ENCODE results near the gene UQCC2. TPM values are rescaled to one million over a fixed set of nuclear protein-coding genes. Genes with fewer than 3 reads are reported as not detected.

Gene UQCC2
- total RNA-seq, 2 experiments from 2014 or later = 70.7 to 75.3 TPM

- Mint-ChIP-seq H3K27me3 (no peaks in the 10 kb centered on the region), H3K9me3 (no peaks in the 10 kb centered on the region), H3K4me1 (peaks cover 41% of the 10 kb centered on the region), H3K27ac (no peak overlapping the region), H3K4me3 (no peak overlapping the region), H3K36me3 (ENCODE audit: low read depth) (peaks cover 81% of the 10 kb centered on the region)
- DNase-seq = no peak
- CTCF ChIA-PET = no interaction called here
- POLR2A ChIA-PET = no interaction called here
These were observed 24.2 kb downstream of the UQCC2 start for GRCh38 chr6:33686981-33687975.

GRCh38 chr6:33686225-33686924 lies 25.1 kb downstream of the UQCC2 start:
- H3K27ac Mint-ChIP-seq = peak overlapping the region; percentile 8
- peaks cover 36% of the 10 kb centered on the region for H3K4me1 Mint-ChIP-seq
- no peaks in the 10 kb centered on the region for H3K9me3 Mint-ChIP-seq
- H3K36me3 Mint-ChIP-seq (ENCODE audit: low read depth) = peaks cover 77% of the 10 kb centered on the region
- ChIA-PET POLR2A (interaction anchor here (1.1 kb wide), 1 partner anchor 8 kb away, joined by 4 read pairs; no protein-coding TSS in a partner anchor), CTCF (no interaction called here)
- H3K27me3 Mint-ChIP-seq = no peaks in the 10 kb centered on the region
- DNase-seq = no peak
- no peak overlapping the region for H3K4me3 Mint-ChIP-seq

GRCh38 chr6:33685411-33686224 lies 25.9 kb downstream of the UQCC2 start:
- H3K4me3 Mint-ChIP-seq = no peak overlapping the region
- DNase-seq = no peak
- H3K27ac Mint-ChIP-seq = no peak overlapping the region
- CTCF ChIA-PET = no interaction called here
- H3K27me3 Mint-ChIP-seq = no peaks in the 10 kb centered on the region
- no peaks in the 10 kb centered on the region for H3K9me3 Mint-ChIP-seq
- H3K36me3 Mint-ChIP-seq (ENCODE audit: low read depth) = peaks cover 77% of the 10 kb centered on the region
- POLR2A ChIA-PET = interaction anchor here (1.1 kb wide), 1 partner anchor 9 kb away, joined by 4 read pairs; no protein-coding TSS in a partner anchor
- H3K4me1 Mint-ChIP-seq = peaks cover 33% of the 10 kb centered on the region

GRCh38 chr6:33684983-33685382 lies 26.5 kb downstream of the UQCC2 start:
- Mint-ChIP-seq H3K36me3 (ENCODE audit: low read depth) (peaks cover 78% of the 10 kb centered on the region), H3K27ac (peak overlapping the region; percentile 51), H3K27me3 (no peaks in the 10 kb centered on the region), H3K4me1 (peaks cover 33% of the 10 kb centered on the region), H3K9me3 (no peaks in the 10 kb centered on the region), H3K4me3 (no peak overlapping the region)
- ChIA-PET CTCF (no interaction called here), POLR2A (interaction anchor here (2.1 kb wide), 1 partner anchor 16 kb away, joined by 11 read pairs; no protein-coding TSS in a partner anchor)
- no peak for DNase-seq

GRCh38 chr6:33684428-33684896 lies 27.0 kb downstream of the UQCC2 start:
- no peaks in the 10 kb centered on the region for H3K27me3 Mint-ChIP-seq
- H3K4me1 Mint-ChIP-seq = peaks cover 33% of the 10 kb centered on the region
- peaks cover 79% of the 10 kb centered on the region for H3K36me3 Mint-ChIP-seq (ENCODE audit: low read depth)
- DNase-seq = no peak
- POLR2A ChIA-PET = interaction anchor here (1.2 to 2.1 kb wide), 5 partner anchors 9 to 62 kb away, joined by 4 to 11 read pairs (median 5); no protein-coding TSS in a partner anchor
- no peak overlapping the region for H3K4me3 Mint-ChIP-seq
- CTCF ChIA-PET = interaction anchor here (0.6 to 2.2 kb wide), 2 partner anchors 16 to 249 kb away, joined by 3 to 16 read pairs; no protein-coding TSS in a partner anchor
- H3K27ac Mint-ChIP-seq = peak overlapping the region; percentile 75
- H3K9me3 Mint-ChIP-seq = no peaks in the 10 kb centered on the region

- ChIA-PET CTCF (interaction anchor here (0.6 to 2.2 kb wide), 7 partner anchors 13 to 249 kb away, joined by 3 to 16 read pairs (median 3); no protein-coding TSS in a partner anchor), POLR2A (interaction anchor here (1.1 to 2.1 kb wide), 9 partner anchors 9 to 258 kb away, joined by 3 to 11 read pairs (median 4); partner anchors contain the start of gene ITPR3)
- peaks cover 33% of the 10 kb centered on the region for H3K4me1 Mint-ChIP-seq
- H3K27me3 Mint-ChIP-seq = no peaks in the 10 kb centered on the region
- H3K4me3 Mint-ChIP-seq = no peak overlapping the region
- no peaks in the 10 kb centered on the region for H3K9me3 Mint-ChIP-seq
- no peak for DNase-seq
- H3K36me3 Mint-ChIP-seq (ENCODE audit: low read depth) = peaks cover 79% of the 10 kb centered on the region
- peak overlapping the region; percentile 75 for H3K27ac Mint-ChIP-seq
These were observed 27.7 kb downstream of the UQCC2 start for GRCh38 chr6:33683576-33684427.

- Mint-ChIP-seq H3K27me3 (no peaks in the 10 kb centered on the region), H3K9me3 (no peaks in the 10 kb centered on the region), H3K36me3 (ENCODE audit: low read depth) (peaks cover 80% of the 10 kb centered on the region), H3K27ac (peak overlapping the region; percentile 75), H3K4me3 (no peak overlapping the region), H3K4me1 (peaks cover 33% of the 10 kb centered on the region)
- ChIA-PET CTCF (interaction anchor here (0.7 to 2.2 kb wide), 7 partner anchors 14 to 98 kb away, joined by 3 to 16 read pairs (median 4); no protein-coding TSS in a partner anchor), POLR2A (interaction anchor here (1.1 to 2.1 kb wide), 8 partner anchors 10 to 257 kb away, joined by 3 to 11 read pairs (median 4); partner anchors contain the start of gene ITPR3)
- DNase-seq = peak; percentile 58
These were observed 28.4 kb downstream of the UQCC2 start for GRCh38 chr6:33683051-33683571.

GRCh38 chr6:33682341-33682740 lies 29.2 kb downstream of the UQCC2 start:
- POLR2A ChIA-PET = no interaction called here
- no peak overlapping the region for H3K4me3 Mint-ChIP-seq
- H3K4me1 Mint-ChIP-seq = peaks cover 33% of the 10 kb centered on the region
- no peaks in the 10 kb centered on the region for H3K27me3 Mint-ChIP-seq
- no peak for DNase-seq
- no peaks in the 10 kb centered on the region for H3K9me3 Mint-ChIP-seq
- peaks cover 84% of the 10 kb centered on the region for H3K36me3 Mint-ChIP-seq (ENCODE audit: low read depth)
- CTCF ChIA-PET = interaction anchor here (0.7 to 2.2 kb wide), 3 partner anchors 13 to 42 kb away, joined by 4 to 16 read pairs (median 6); no protein-coding TSS in a partner anchor
- peak overlapping the region; percentile 75 for H3K27ac Mint-ChIP-seq

GRCh38 chr6:33679761-33680160 lies 31.7 kb downstream of the UQCC2 start:
- H3K4me3 Mint-ChIP-seq = no peak overlapping the region
- CTCF ChIA-PET = no interaction called here
- DNase-seq = no peak
- H3K27me3 Mint-ChIP-seq = no peaks in the 10 kb centered on the region
- H3K4me1 Mint-ChIP-seq = peaks cover 30% of the 10 kb centered on the region
- H3K9me3 Mint-ChIP-seq = no peaks in the 10 kb centered on the region
- no peak overlapping the region for H3K27ac Mint-ChIP-seq
- POLR2A ChIA-PET = no interaction called here
- peaks cover 83% of the 10 kb centered on the region for H3K36me3 Mint-ChIP-seq (ENCODE audit: low read depth)

- Mint-ChIP-seq H3K27me3 (no peaks in the 10 kb centered on the region), H3K36me3 (ENCODE audit: low read depth) (peaks cover 81% of the 10 kb centered on the region), H3K27ac (no peak overlapping the region), H3K9me3 (no peaks in the 10 kb centered on the region), H3K4me3 (no peak overlapping the region), H3K4me1 (peaks cover 25% of the 10 kb centered on the region)
- DNase-seq = no peak
- ChIA-PET POLR2A (no interaction called here), CTCF (no interaction called here)
These were observed 32.5 kb downstream of the UQCC2 start for GRCh38 chr6:33678932-33679490.

Measured in activated CD4-positive, alpha-beta memory T cell treated with anti-CD3 and anti-CD28 coated beads, Interleukin-2, amount 10 ng/mL, durations not matched to agents 7 days and 5 days (primary cell).